GM12892 (cell line): ENCODE data around the gene IRX4.

Source experiments
- POLR2A ChIP-seq: IDR thresholded peaks from 2 replicates; pipeline ENCODE4 v1.6.1; 2011; ENCODE audit warnings: low read depth, low read length, control low read depth
- POLR2AphosphoS5 ChIP-seq: IDR thresholded peaks from 2 replicates; pipeline ENCODE4 v1.6.1; 2011; ENCODE audit warnings: low read depth, low read length, control low read depth
- TAF1 ChIP-seq: IDR thresholded peaks from 2 replicates; pipeline ENCODE4 v1.6.1; 2011; ENCODE audit warnings: low read depth, mild to moderate bottlenecking, control low read depth, low read length, borderline replicate concordance

DNA sequence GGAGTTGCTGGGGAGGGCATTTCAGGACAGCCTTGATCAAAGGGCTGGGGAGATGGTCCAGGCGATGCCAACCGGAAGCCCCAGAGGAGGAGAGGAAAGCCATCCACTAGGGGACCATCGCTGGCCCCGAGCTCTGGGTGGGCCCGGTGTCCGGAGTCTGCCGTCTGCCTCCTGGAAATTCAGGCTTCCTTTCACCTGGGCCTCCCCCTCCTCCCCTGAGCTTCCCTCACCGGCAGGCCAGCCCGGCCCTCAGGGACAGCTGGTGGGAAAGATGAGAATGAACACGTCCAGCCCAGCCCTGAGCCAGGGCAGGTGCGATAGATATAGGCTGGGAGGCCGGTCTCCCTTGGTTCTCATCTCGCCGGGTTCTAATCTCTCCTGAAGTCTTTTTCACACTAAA lies 17.2 kb downstream of the IRX4 start:
- TF ChIP-seq POLR2A, result no peak
- no peak for TF ChIP-seq POLR2AphosphoS5
- no peak for TF ChIP-seq TAF1
